ENCODE results near the gene TSPAN33. TPM values are rescaled to one million over a fixed set of nuclear protein-coding genes. Genes with fewer than 3 reads are reported as not detected.

The TSPAN33 gene
- total RNA-seq, 1 donor from 2014 or later, result 6.4 TPM

DNA sequence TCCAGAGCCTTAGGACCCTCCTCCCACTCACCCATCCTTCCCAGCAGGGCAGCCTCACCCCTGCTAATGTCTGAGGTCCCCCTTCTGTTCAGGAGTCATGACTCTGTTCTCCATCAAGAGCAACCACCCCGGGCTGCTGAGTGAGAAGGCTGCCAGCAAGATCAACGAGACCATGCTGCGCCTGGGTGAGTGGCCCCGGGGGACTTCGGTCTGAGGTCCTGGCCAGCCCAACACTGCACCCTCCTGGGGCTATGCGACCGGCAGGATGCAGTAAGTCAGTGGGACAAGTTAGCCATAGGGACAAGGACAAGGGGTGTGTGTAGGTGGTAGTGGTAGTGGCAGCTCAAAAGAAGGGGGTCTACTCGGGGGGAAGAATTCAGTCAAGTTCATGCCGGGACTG is 64.2 kb downstream of the TSPAN33 start:
- peaks cover 39% of the 10 kb centered on the region for H3K36me3 Mint-ChIP-seq
- no peak for DNase-seq (ENCODE audit: low spot score in 2 of 2, unreplicated experiment in 2 of 2)

DNA sequence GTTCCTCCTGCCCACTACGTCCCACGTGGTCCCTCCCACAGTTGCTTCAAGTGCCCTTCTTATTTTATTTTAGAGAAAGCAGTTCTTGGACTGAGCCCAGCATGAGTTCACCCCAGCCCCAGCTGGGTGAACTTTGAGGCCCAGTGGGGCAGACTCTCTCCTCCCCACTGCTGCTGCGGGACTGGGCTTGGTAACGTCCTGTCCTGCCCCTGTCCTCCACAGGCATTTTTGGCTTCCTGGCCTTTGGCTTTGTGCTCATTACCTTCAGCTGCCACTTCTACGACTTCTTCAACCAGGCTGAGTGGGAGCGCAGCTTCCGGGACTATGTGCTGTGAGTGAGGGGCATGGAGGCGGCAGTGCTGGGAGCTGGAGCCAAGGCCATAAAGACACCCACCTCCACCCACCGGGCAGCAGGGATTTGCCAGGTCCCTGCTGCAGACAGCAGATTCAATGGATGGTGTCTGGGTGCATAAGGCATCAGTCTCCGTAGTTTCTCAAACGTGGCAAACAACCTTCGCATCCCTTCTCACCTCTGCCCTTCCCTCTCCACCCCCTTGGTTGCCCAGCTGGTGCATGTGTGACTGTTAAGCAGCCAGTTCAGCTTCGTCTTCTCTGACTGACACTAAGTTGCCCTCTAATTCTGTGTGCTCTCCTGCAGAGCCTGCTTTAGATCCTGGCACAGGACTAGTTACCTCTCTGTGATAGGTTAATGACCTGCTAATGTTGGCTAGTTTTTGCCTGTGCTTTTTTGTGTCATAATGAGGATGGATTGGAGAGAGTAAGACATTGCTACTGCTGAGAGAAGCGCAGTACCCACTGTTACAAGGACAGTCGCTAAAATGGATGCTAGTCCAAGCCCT is 64.8 kb downstream of the TSPAN33 start:
- no peak for DNase-seq (ENCODE audit: low spot score in 2 of 2, unreplicated experiment in 2 of 2)
- H3K9me3 Mint-ChIP-seq, result no peaks in the 10 kb centered on the region
- H3K27me3 Mint-ChIP-seq (ENCODE audit: low read depth), result no peaks in the 10 kb centered on the region
- no peak overlapping the region for H3K4me3 Mint-ChIP-seq
- H3K36me3 Mint-ChIP-seq, result peaks cover 42% of the 10 kb centered on the region
- no peak overlapping the region for H3K27ac Mint-ChIP-seq
- TF ChIP-seq, protein P1, sequence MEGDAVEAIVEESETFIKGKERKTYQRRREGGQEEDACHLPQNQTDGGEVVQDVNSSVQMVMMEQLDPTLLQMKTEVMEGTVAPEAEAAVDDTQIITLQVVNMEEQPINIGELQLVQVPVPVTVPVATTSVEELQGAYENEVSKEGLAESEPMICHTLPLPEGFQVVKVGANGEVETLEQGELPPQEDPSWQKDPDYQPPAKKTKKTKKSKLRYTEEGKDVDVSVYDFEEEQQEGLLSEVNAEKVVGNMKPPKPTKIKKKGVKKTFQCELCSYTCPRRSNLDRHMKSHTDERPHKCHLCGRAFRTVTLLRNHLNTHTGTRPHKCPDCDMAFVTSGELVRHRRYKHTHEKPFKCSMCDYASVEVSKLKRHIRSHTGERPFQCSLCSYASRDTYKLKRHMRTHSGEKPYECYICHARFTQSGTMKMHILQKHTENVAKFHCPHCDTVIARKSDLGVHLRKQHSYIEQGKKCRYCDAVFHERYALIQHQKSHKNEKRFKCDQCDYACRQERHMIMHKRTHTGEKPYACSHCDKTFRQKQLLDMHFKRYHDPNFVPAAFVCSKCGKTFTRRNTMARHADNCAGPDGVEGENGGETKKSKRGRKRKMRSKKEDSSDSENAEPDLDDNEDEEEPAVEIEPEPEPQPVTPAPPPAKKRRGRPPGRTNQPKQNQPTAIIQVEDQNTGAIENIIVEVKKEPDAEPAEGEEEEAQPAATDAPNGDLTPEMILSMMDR (IDR thresholded peaks at IDR 0.05; ENCODE audit: unreplicated experiment), result no peak
- peaks cover 6% of the 10 kb centered on the region for H3K4me1 Mint-ChIP-seq

More for the DNA sequence above, 64.2 kb downstream of the TSPAN33 start:
- H3K4me3 Mint-ChIP-seq, result no peak overlapping the region
- TF ChIP-seq, protein P1 (IDR thresholded peaks at IDR 0.05; ENCODE audit: unreplicated experiment), result no peak
- H3K9me3 Mint-ChIP-seq, result no peaks in the 10 kb centered on the region
- H3K27me3 Mint-ChIP-seq (ENCODE audit: low read depth), result no peaks in the 10 kb centered on the region
- H3K4me1 Mint-ChIP-seq, result no peaks in the 10 kb centered on the region
- no peak overlapping the region for H3K27ac Mint-ChIP-seq

DNA sequence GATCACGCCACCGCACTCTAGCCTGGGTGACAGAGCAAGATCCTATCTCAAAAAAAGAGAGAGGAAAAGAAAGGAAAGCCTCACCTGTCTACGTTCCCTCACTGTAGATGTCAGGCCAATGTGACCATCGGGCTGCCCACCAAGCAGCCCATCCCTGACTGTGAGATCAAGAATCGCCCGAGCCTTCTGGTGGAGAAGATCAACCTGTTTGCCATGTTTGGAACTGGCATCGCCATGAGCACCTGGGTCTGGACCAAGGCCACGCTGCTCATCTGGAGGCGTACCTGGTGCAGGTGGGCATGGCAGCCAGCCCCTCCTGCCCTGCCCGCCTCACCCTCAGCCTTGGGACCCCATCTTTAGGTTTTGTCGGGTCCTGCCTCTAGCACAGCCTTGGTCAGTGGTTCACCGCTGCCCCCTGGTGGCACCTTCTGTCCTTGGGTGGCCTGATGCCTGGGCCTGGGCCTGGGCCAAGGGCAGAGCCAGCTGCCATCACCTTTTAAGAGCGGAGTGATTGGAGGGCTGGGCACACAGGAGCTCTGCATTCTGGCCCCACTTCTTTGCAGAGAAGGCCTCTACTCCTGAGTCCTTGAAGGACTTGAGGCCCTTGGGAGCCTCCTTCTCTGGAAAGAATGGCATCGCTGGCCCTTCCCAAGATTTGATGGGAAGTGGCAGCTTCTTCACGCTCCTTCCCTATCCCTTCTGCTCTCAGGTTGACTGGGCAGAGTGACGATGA is 65.9 kb downstream of the TSPAN33 start:
- Mint-ChIP-seq H3K4me1 (peaks cover 6% of the 10 kb centered on the region), H3K9me3 (no peaks in the 10 kb centered on the region), H3K27me3 (ENCODE audit: low read depth) (no peaks in the 10 kb centered on the region), H3K27ac (no peak overlapping the region), H3K4me3 (no peak overlapping the region), H3K36me3 (peaks cover 42% of the 10 kb centered on the region)
- peak; percentile 47 to 76 for DNase-seq (ENCODE audit: low spot score in 2 of 2, unreplicated experiment in 2 of 2)
- TF ChIP-seq, protein P1 (IDR thresholded peaks at IDR 0.05; ENCODE audit: unreplicated experiment), result peak; percentile 71

DNA sequence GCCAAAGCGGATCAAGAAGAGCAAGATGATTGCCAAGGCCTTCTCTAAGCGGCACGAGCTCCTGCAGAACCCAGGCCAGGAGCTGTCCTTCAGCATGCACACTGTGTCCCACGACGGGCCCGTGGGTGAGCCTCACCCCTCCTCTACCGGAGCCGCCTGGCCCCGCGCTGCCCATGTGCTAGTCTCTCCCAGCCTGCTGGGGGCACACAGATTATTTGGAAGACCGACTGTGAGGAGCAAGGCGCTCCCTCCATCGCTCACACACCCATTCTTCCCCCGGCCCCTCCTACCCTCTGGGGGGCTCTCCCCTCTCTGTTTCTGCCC is 66.4 kb downstream of the TSPAN33 start:
- H3K4me1 Mint-ChIP-seq, result peaks cover 6% of the 10 kb centered on the region
- H3K36me3 Mint-ChIP-seq, result peaks cover 42% of the 10 kb centered on the region
- no peaks in the 10 kb centered on the region for H3K9me3 Mint-ChIP-seq
- no peak overlapping the region for H3K27ac Mint-ChIP-seq
- H3K4me3 Mint-ChIP-seq, result no peak overlapping the region
- H3K27me3 Mint-ChIP-seq (ENCODE audit: low read depth), result no peaks in the 10 kb centered on the region
- TF ChIP-seq, protein P1 (IDR thresholded peaks at IDR 0.05; ENCODE audit: unreplicated experiment), result no peak
- DNase-seq (ENCODE audit: low spot score in 2 of 2, unreplicated experiment in 2 of 2), result no peak

DNA sequence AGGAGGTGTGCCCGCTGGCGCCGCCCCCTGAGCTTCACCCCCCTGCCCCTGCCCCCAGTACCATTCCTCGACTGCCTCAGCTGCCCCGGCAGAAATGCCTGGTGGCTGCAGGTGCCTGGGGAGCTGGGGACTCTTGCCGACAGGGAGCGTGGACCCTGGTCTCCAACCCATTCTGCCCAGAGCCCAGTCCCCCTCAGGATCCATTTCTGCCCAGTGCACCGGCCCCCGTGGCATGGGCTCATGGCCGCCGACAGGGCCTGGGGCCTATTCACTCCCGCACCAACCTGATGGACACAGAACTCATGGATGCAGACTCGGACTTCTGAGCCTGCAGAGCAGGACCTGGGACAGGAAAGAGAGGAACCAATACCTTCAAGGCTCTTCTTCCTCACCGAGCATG is 67.6 kb downstream of the TSPAN33 start:
- no peaks in the 10 kb centered on the region for H3K9me3 Mint-ChIP-seq
- H3K4me1 Mint-ChIP-seq, result peaks cover 6% of the 10 kb centered on the region
- no peaks in the 10 kb centered on the region for H3K27me3 Mint-ChIP-seq (ENCODE audit: low read depth)
- no peak overlapping the region for H3K4me3 Mint-ChIP-seq
- H3K36me3 Mint-ChIP-seq, result peaks cover 40% of the 10 kb centered on the region
- DNase-seq (ENCODE audit: low spot score in 2 of 2, unreplicated experiment in 2 of 2), result no peak
- H3K27ac Mint-ChIP-seq, result no peak overlapping the region
- TF ChIP-seq, protein P1 (IDR thresholded peaks at IDR 0.05; ENCODE audit: unreplicated experiment), result no peak
